KG1 (cell line): ENCODE measurements around the gene DEDD2.

Source experiments
- DNase-seq: peaks from one replicate; lab custom pipeline; 2025; lab: John Stamatoyannopoulos, UW

DEDD2 gene

DNA sequence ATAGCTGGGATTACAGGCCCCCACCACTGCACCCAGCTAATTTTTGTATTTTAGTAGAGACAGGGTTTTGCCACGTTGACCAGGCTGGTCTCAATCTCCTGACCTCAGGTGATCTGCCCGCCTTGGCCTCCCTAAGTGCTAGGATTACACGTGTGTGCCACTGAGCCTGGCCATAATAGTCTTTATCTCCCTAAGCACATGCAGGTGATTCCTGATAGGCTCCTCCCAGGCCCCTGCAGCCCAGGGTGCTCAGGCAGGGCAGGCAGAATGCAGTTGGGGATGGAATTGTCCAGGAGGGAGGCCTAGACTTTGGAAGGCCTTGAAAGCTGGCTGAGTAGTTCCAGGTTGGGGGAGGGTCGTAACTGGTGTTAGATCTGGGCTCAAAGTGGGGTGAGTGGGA lies 11.2 kb upstream of the DEDD2 start:
- DNase-seq = no peak

- no peak for DNase-seq
Observed at GRCh38 chr19:42226886-42227285, 9.4 kb upstream of the DEDD2 start.

DNA sequence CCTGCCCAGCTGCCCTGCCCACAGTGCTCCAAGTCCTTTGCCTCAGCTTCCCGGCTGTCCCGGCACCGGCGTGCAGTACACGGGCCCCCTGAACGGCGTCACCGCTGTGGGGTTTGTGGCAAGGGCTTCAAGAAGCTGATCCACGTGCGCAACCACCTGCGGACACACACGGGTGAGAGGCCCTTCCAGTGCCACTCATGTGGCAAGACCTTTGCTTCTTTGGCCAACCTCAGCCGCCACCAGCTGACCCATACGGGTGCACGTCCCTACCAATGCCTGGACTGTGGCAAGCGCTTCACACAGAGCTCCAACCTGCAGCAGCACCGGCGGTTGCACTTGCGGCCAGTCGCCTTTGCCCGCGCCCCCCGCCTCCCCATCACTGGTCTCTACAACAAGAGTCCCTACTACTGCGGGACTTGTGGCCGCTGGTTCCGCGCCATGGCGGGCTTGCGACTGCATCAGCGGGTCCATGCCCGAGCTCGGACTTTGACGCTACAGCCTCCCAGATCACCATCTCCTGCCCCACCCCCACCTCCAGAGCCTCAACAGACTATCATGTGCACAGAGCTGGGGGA lies 8.3 kb upstream of the DEDD2 start:
- no peak for DNase-seq

DNA sequence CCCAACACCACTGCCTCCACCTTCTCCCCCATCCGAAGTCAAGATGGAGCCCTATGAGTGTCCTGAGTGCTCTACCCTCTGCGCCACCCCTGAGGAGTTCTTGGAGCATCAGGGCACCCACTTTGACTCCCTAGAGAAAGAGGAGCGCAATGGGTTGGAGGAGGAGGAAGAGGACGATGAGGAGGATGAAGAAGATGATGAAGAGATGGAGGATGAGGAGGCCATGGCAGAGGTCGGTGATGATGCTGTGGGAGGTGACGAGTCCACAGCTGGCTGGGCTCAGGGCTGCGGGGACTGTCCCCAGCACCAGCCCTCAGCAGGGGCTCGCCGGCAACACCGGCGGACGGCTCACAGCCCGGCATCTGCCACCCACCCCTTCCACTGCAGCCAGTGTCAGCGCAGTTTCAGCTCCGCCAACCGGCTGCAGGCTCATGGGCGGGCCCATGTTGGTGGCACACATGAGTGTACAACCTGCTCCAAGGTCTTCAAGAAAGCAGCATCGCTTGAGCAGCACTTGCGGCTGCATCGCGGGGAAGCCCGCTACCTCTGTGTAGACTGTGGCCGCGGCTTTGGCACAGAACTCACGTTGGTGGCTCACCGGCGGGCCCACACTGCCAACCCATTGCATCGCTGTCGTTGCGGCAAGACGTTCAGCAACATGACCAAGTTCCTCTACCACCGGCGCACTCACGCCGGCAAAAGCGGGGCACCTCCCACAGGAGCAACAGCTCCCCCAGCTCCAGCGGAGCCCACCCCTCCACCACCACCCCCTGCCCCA lies 7.7 kb upstream of the DEDD2 start:
- no peak for DNase-seq

DNA sequence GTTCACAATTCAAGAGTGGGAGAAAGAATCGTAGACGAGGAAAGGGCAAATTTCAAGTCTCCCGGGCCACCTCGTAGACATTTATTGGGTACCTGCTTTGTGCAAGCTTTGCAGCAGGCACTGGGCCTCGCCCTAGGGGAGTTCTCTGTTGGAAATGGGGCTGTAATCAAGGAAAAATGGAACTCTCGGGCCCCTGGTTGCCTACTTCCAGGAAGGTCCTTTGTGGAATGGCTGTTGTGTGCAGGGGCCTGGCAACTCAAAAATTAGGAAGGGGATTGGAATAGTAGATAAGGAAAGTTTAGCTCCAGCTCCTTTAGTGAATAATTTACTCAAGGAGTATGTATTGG lies 3.2 kb upstream of the DEDD2 start:
- DNase-seq = no peak

GRCh38 chr19:42219812-42220750 lies 2.6 kb upstream of the DEDD2 start, which contains the start of gene ZNF526:
Gene ZNF526, plus strand, starts transcription at chr19:42220312. Its CDS starts 4,092 bp downstream, at chr19:42224404.
- DNase-seq = peak; percentile 89

- DNase-seq = no peak
Observed at GRCh38 chr19:42216653-42217519, 591 bp downstream of the DEDD2 start.

DNA sequence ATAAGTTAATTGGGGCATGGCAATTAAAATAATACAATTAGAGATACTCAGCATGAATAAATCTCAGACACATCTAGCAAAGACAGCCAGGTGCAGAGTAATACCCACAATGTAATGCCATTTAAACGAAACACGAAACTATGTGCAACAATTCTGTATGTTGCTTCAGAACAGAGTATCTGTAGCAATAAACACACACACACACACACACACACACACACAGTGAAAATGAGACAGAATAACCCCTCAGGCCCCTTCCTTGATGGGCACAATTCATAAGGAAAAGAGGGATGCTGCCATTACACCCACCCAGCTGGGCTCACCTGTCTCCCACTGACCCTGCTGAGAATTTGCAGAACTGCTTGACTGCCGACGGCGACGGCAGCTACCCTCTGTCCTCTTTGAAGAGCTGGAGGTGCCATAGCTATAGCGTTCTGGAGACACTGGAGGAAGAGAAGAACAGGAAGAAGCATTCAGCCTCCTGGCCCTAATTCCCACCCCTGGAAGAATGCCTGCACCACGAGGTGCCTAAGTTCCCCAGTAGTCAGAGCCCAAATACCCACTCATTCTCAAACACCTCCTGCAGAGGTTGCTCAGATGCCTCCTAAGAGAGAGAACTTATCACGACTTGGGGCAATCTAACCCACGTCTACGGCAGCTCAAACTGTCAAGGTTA lies 2.5 kb downstream of the DEDD2 start:
- no peak for DNase-seq

DNA sequence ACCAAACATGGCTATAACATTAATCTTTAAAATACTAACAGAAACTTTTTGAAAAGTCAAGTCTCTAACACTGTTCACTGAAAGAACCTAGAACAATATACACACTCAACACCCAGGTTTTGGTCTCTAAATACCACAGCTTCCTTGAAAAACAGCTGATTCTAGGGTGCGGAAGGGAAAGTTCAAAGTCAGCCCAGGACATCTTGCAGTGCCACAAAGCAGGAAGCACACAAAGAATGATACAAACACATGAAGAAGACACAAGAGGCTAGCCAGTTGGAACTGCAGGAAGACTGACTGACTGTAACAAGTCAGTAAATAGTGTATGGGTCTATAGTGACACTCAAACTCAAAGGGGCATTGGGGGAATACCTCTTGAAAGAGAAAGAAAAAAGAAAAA lies 4.6 kb downstream of the DEDD2 start:
- DNase-seq = no peak

- DNase-seq = no peak
Observed at GRCh38 chr19:42208612-42209011, 8.9 kb downstream of the DEDD2 start.

GRCh38 chr19:42207767-42208271 lies 9.7 kb downstream of the DEDD2 start:
- DNase-seq = no peak

DNA sequence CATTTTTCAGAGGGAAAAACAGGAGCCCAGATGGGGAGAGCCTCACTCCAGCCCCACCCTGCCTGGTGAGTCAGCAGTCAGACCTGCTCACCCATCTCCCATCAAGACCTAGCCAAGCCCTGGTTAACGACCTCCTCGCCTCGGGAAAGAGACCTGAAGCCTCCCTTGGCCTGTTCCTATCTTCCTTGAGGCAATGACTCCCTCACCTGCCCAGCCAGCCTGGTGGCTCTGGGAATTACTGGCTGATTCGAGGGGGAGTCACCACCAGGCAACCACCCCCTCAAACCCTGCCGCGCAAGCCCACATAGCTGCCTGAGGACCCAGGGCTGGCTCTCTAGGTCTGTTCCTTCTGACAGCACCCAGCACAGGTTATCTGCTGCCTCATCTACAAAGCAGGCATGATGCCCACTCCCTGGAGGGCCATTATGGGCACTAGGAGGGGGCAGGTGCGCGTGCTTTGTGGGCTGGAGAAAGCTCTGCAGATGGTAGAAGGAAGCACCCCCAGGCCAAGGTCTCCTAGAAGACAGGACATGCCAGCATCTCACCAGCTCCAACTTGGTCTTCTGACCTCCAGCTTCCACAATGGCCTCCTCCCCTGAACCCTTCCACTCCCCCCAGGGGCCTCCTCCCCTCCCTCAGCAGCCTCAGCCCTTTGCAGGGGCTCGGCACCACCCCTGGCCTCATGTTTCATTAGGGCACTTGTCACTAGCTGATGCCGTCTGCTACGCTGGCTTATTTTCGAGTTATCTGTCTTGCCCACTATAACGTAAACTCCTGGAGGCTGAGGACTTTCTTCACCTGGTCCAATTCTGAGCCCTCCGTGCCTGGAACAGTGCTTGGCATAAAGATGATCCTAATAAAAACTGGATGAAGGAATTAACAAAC lies 10.4 kb downstream of the DEDD2 start:
- no peak for DNase-seq

GRCh38 chr19:42204664-42205063 lies 12.8 kb downstream of the DEDD2 start:
- DNase-seq = no peak

GRCh38 chr19:42203700-42204099 lies 13.8 kb downstream of the DEDD2 start:
- DNase-seq = no peak

GRCh38 chr19:42202290-42202880 lies 15.1 kb downstream of the DEDD2 start:
- no peak for DNase-seq

DNA sequence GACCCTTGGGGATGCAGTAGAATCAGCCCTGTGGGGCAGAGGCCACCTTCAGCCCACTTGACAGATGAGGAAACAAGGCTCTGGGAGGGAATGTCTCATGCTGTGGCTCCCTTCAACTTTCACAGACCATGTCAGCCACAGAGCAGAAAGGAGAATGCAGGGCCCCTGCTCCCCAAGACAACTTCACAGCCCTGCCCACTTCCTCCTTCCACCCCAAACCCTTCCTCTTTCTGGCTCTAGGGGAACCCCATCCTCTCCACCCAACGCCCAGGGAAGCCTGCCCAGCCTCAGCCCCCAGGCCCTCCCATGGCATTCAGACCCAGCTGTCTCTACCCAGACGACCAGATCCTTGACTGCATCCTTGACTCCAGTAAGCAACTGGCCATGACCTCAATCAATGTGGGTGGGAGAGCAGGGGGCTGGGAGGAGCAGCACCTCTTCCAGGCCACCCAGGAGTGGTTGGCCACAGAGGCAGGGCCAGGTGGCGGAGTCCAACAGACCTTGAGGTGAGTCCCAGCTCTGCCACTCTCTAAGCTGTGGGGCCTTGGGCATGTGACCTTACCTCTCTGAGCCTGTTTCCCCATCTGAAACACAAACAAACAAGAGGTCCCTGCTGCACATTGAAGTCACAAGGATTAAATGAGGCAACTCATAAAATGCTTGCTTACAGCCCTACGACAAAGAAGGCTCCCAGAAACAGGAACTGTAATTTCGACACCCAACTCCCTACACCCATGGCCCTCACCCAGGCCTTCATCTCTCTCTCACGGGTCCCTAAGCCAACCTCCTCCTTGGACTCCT lies 15.8 kb downstream of the DEDD2 start:
- peak; percentile 41 for DNase-seq

- DNase-seq = no peak
Observed at GRCh38 chr19:42200116-42200715, 17.3 kb downstream of the DEDD2 start.

- peak; percentile 68 for DNase-seq
Observed at GRCh38 chr19:42199440-42200115, 17.9 kb downstream of the DEDD2 start.
